ENCODE data around the gene SAYSD1.
"Not testable (repeated sequence)": the region's sequence is repeated elsewhere in the genome, so short reads cannot be mapped to it uniquely, and the experiment has no call there.

- not testable (repeated sequence) for TF ChIP-seq CTCF, POLR2A, EP300 (IDR thresholded peaks at IDR 0.05)
These were observed 19.8 kb upstream of the SAYSD1 start for GRCh38 chr6:39134761-39135160.
